T-helper 2 cell treated with Interferon-gamma antibody and Interleukin-4, amounts not matched to agents 100 ng/mL and 5 ng/mL, for 36 hours (primary cell): Measurements from ENCODE around the gene LRBA. TPM values are rescaled to one million over a fixed set of nuclear protein-coding genes. Genes with fewer than 3 reads are reported as not detected.
"Not testable (repeated sequence)": the region's sequence is repeated elsewhere in the genome, so short reads cannot be mapped to it uniquely, and the experiment has no call there.

Experiments
- intact Hi-C: fragments of 100-400 bp; cut with micrococcal nuclease; formaldehyde crosslinking; loops from one replicate; pipeline ENCODE4 v1.15.1; 2023
- total RNA-seq: library from RNA; stranded (reverse); gene quantifications from 2 replicates; pipeline ENCODE4 v1.2.3, GENCODE V29; 2022

The LRBA gene
- total RNA-seq, 1 donor from 2014 or later: 42.4 TPM

DNA sequence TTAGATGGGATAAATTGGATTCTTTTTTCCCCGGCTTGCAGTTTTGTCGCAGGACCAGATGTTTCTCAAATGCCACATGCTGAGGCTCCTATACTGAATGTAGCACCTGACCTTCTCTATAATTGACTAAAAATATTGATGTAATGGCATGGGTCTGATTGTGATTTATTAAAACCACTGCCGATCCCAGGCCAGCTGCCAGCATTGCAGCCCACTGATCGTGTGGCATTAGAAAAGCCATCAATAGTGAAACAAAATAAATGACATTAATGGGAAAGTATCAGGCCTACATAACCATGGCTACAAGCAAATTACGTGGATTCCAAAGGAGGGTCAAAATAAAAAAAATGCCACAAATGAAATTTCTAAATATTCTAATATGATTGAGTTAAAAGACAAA, 334.4 kb downstream of the LRBA start:
- intact Hi-C loops: no loop called here

GRCh38 chr4:150679765-150680343, 335.2 kb downstream of the LRBA start:
- intact Hi-C loops: no loop called here

DNA sequence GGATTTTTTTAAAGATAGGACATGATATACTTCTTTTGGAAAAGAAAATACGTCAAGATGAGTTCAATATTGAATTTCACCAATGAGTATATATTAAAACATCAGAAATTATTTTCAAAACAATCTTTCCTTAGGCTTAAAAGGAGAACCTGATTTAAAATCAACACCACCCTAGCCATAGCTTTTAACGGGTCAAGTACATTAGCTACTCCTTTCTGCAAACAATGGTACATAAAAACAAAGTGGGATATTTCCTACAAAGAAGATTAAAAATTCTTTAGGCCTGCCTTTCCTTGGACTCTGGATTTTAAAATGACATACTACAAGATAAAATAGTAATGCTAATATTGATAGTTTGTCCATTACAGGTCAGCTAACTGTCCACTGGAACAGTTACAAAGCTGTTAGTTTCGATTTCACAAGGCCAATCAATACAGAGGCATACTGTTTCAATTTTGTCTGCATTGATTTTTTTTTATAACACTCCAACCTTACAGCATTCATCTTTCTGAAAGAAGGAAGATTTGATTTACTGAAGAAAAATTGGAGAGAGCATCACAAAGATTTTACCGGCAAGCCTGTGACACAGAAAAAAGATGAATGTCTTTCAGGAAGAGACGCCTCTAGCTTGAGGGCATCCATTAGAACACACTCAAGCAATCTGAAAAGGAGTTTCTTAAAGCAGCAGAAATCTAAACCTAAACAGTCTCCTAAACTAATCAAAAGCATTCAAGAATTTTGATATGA, 335.9 kb downstream of the LRBA start:
- intact Hi-C loops: no loop called here

DNA sequence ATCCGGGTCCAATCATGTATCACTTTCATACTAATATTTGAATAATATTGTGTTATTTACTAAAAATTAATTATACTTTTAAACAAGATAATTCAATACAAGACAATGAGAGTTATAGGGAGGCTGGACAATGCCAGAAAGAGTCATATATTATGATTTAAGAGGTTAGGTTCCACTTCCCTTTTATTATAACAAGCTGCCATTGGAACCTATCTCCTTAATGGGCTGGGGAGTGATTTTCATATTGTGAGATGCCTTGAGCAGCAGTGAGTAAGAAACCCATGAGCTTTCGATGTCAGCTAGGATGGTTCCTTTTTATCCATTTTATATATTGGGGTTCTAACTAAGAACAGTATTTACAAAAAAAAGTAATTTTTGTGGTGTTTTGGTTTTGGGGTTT, 341.3 kb downstream of the LRBA start:
- intact Hi-C loops: no loop called here

GRCh38 chr4:150668824-150669223, 346.3 kb downstream of the LRBA start:
- intact Hi-C loops: no loop called here

- intact Hi-C loops: no loop called here
Measured at GRCh38 chr4:150664935-150665334, 350.1 kb downstream of the LRBA start.

- intact Hi-C loops: no loop called here
Measured at GRCh38 chr4:150662686-150663085, 352.4 kb downstream of the LRBA start.

DNA sequence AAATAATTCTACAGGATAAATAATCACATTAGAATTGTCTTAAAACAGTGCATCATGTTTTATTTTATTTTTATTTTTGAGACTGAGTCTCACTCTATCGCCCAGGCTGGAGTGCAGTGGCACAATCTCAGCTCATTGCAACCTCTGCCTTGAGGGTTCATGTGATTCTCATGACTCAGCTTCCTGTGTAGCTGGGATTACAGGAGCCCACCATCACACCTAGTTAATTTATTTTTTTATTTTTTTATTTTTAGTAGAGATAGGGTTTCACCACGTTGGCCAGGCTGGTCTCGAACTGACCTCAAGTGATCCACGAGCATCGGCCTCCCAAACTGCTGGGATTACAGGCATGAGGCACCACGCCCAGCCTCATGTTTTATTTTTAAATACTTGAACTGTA, 353.5 kb downstream of the LRBA start:
- intact Hi-C loops: not testable (repeated sequence)

- intact Hi-C loops: not testable (repeated sequence)
Measured at GRCh38 chr4:150658258-150658657, 356.8 kb downstream of the LRBA start.

- intact Hi-C loops: no loop called here
Measured at GRCh38 chr4:150656891-150657290, 358.2 kb downstream of the LRBA start.

GRCh38 chr4:150650751-150651150, 364.3 kb downstream of the LRBA start:
- intact Hi-C loops: no loop called here

DNA sequence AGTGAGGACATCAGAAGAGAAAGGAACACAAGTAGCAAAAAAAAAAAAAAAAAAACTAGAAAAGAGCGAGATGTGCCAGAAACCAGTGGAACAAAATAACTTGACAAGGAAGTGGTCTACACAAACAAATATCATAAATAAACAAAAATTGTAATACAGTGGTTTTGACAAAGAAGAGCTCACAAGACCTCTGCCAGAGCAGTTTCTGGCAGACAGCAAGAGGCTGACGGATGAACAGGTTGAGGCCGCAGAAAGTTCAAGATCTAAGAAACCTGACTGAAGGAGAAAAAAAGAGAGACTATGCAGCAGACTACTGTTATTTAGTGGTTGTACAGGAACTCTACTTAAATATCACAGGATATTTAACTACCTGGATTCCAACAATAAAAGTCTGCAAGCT, 367.0 kb downstream of the LRBA start:
- intact Hi-C loops: no loop called here

- intact Hi-C loops: no loop called here
Measured at GRCh38 chr4:150647008-150647407, 368.1 kb downstream of the LRBA start.

DNA sequence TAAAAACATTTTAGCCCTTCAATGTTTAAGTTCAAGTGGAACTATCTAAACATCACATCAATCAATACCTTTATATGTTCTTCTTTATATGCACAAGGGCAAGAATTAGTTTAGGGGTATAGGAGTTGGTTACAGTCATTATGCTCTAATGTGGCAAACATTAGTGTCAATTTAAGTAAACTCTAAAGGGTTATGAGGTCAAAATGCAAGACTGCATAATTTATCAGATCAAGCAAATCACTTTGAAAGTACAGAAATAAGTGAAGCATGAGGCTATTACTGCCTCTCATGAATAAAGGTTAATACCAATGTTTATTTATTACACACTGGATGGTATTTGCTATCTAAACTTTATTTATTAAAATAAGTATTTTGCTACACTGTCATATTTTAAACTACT, 373.5 kb downstream of the LRBA start:
- intact Hi-C loops: no loop called here

DNA sequence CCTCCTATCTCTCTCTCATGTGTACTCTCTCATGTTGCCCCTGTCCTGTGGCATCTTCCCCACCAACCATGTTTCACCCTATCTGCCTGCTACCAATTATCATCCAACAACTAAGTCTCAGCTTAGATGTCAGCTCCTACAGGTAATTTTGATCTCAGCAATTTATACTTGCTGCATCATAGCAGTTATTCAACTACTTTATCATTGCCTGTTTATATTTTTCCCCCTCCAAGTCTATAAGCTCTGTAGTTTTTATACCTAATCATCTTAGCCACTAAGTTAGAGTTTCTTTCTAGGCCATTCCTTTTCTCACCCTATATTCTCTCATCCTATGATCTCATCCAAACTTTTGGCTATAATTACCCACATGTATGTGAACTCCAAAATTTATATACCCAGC, 382.4 kb downstream of the LRBA start:
- intact Hi-C loops: no loop called here

DNA sequence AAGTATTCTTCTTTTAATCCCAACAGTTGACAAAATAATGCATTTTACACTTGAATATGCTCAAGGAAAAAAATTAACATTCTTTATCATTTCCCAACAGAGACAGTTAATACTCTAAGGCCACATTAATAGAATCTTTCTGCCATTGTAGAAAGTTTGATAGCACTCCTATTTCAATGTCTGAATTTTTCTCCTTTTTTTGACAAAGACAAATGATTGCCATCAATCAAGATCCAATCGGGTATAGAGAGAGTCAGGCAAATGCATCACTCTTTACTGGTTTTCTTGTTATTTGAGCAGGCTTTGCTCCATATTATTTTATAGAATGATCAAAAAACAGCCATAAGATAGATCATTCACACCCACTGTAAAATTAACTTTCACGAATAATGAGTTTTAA, 387.0 kb downstream of the LRBA start:
- intact Hi-C loops: no loop called here

DNA sequence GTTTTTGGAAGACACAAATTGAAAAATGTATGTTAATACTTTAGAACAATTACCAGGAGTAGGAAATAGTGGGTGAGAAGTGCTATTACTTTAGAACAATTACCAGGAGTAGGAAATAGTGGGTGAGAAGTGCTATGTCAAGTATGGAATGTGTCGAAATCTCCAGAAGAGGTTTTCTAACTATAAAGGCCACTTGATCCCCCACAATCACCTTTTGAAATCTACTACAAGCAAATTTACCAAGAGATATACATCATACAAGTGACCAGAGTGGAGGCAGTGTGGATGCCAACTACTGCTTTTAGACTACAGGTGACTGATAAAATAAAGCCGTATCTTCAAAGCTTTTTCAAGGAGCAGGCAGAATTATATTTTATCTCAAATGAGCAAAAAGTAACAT, 390.1 kb downstream of the LRBA start:
- intact Hi-C loops: no loop called here

DNA sequence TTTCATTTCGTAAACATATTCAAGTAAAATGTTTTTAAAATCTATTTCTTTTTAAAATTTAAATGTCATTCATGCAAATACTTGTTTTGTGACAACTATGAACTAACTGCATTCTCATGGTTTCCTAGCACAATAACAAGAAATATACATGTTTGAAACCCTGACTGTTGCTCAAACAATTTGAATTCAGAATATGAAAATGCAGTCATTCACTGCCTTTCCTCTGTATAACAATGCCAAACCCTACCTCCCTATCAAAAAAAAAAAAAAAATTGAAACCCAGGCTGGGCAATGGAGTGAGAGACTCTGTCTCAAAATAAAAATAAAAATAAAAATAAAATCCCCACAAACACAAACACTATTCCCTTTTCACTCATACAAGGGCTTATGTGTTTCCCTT, 391.0 kb downstream of the LRBA start:
- intact Hi-C loops: no loop called here

DNA sequence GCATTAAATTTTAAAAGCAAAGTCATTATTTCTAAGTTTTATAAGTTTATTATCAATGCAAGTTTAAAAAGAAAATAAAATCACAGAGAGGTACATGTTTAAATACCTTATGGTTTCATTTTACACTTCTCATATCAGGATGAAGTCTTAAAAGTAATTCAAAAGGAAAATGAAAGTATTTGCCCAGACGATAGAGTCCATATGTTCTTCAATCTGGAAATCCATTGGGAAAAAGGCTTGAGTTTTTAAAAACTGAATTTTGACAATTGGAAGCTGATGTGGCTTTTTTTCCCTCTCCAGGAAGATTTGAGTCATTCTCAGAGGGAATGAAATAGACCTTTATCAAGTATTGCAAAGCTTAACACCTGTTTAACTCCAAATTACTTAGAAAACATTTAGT, 396.0 kb downstream of the LRBA start:
- intact Hi-C loops: no loop called here

DNA sequence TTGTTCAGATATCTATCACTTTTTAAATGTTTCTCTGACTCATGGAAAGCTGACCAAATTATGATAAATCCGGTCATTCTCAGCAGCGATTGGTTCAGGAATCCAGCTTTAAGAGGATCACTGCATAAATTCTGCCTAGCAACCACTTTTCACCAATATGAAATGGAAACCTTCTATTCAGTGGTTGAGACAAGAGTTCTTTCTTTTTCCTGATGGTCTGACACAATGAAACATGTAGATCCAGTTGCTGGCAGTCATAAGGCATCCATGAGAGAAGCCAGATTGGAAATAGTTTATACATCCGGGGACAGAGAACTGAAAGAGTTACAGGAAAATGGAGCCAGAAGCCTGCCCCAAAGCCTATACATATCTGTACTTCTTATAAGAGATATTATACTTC, 406.0 kb downstream of the LRBA start:
- intact Hi-C loops: no loop called here

DNA sequence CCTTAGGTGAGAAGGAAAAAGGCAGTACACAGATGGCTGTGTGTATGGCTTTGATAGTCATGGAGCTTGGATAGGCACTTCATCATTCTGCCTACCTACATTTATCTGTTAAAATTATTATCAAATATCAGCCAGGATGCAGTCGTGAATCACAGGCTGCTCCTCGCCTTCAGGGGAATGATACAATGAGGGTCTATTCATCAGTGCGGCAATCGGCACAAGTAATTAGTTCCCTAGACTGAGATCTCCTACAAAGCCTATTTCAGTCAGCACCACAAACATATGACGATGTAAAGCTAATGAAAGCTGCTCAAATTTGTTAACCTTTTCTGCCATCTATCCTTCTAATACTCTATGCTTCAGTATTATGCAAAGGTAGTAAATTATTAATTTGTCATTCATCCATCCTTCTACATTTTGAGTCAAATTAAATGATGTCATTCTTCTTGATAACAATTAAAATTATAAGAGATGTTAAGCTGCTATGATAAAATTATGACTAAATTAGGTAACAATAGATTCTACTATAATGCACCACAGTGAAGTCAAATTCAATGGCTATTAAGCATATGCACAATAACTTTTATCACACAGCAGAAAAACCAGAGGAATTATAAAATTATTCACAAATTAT, 414.2 kb downstream of the LRBA start:
- intact Hi-C loops: no loop called here

GRCh38 chr4:150599547-150599946, 415.5 kb downstream of the LRBA start:
- intact Hi-C loops: no loop called here

- intact Hi-C loops: no loop called here
Measured at GRCh38 chr4:150598909-150599308, 416.2 kb downstream of the LRBA start.
